Colonic mucosa (tissue), 4 donors: ENCODE results near the gene TSTD2. TPM values are rescaled to one million over a fixed set of nuclear protein-coding genes. Genes with fewer than 3 reads are reported as not detected.

Experiments used
- DNase-seq: peaks from one replicate; pipeline ENCODE4 v3.0.0-alpha.2; 2020
- H3K27ac ChIP-seq: fragments of 200-600 bp; one replicate; pipeline ENCODE4 v1.8.0; 2021
- H3K27me3 ChIP-seq: fragments of 200-600 bp; one replicate; pipeline ENCODE4 v1.8.0; 2021
- H3K36me3 ChIP-seq: fragments of 200-600 bp; one replicate; pipeline ENCODE4 v1.8.0; 2021
- H3K4me1 ChIP-seq: fragments of 200-600 bp; one replicate; pipeline ENCODE4 v1.8.0; 2021; ENCODE audit warnings: mild to moderate bottlenecking
- H3K4me3 ChIP-seq: fragments of 200-600 bp; one replicate; pipeline ENCODE4 v1.8.0; 2021
- H3K9ac ChIP-seq, 2 donors: one replicate each; pipeline ENCODE4 v1.7.0; 2013; ENCODE audit warnings: control low read depth in 2 of 2, low read depth in 2 of 2, low read length in 2 of 2
- H3K9me3 ChIP-seq: fragments of 200-600 bp; one replicate; pipeline ENCODE4 v1.8.0; 2021
- CTCF ChIP-seq: fragments of 200-600 bp; IDR thresholded peaks from one replicate; pipeline ENCODE4 v1.8.0; 2022; ENCODE audit warnings: antibody characterized with exemption, mild to moderate bottlenecking
- intact Hi-C: fragments of 100-400 bp; cut with DNase I; formaldehyde crosslinking; loops from one replicate; pipeline ENCODE4 v1.14.1; 2022
- total RNA-seq, 2 donors: library from RNA; stranded (reverse); fragmentation: NEBNext Ultra II Directional in 1 of 2; extraction: Animal tissue kit (Norgen Biotek cat#: 25700) in 1 of 2; gene quantifications; one replicate each; pipeline ENCODE4 v1.2.1, GENCODE V29; 2021
- donor health status: healthy.
- donor health status: DM: no; HTN: no; CAD: no.
- donor health status: DM: no; HTN: no; CAD: no.

Gene TSTD2
- total RNA-seq, 2 donors from 2014 or later = 14.7 to 17.5 TPM

DNA sequence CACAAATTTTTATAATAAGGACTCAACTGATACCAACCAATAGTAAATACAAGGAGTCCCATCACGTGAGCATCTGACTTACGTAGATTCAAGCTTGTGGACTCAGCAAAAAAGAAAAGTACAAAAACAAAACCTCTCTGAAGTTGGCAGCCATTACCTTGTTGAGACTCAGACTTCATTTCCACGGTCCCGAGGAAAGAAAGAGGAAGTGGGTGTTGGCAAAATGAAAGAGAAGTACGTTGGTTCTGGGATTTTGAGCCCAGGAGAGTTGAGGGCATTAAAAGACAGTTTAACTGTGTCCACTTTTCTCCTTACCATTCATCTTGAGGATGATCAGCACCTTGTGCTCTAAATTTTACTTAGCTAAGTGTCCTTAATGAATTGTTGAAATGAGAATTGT is 27.2 kb upstream of the TSTD2 start:
- Histone ChIP-seq H3K9ac (no peak overlapping the region), H3K4me1 (no peaks in the 10 kb centered on the region), H3K36me3 (peaks cover 30% of the 10 kb centered on the region), H3K27me3 (no peaks in the 10 kb centered on the region), H3K27ac (no peak overlapping the region), H3K9me3 (no peaks in the 10 kb centered on the region), H3K4me3 (no peak overlapping the region)
- no peak for TF ChIP-seq CTCF
- DNase-seq = no peak
- intact Hi-C loops = no loop called here

DNA sequence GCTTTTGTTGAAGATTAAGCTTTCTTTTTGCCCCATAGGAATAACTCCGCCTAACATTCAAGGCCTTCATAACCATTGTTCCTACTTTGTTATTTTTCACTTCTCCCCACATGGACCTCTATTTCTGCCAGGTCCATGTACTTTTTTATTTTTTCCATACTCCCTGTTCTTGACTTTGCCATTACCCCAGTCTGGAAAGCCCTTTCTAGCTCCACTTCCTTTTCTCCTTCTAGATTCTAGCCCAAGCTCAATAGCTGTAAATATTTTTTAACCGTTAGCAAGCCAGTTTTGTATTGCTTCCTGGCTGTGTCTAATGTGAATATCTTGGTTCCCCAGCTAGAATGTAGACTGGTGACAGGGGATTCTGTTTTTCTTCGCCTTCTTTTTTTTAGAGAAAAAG is 26.6 kb upstream of the TSTD2 start:
- no peaks in the 10 kb centered on the region for H3K4me1 ChIP-seq
- TF ChIP-seq CTCF = no peak
- H3K4me3 ChIP-seq = no peak overlapping the region
- no peaks in the 10 kb centered on the region for H3K9me3 ChIP-seq
- no peak for DNase-seq
- H3K36me3 ChIP-seq = peaks cover 30% of the 10 kb centered on the region
- no peak overlapping the region for H3K27ac ChIP-seq
- H3K9ac ChIP-seq = no peak overlapping the region
- no peaks in the 10 kb centered on the region for H3K27me3 ChIP-seq
- intact Hi-C loops = no loop called here

GRCh38 chr9:97658707-97659106 is 25.5 kb upstream of the TSTD2 start:
- no peak overlapping the region for H3K9ac ChIP-seq
- no peaks in the 10 kb centered on the region for H3K27me3 ChIP-seq
- H3K9me3 ChIP-seq = no peaks in the 10 kb centered on the region
- intact Hi-C loops = no loop called here
- no peak for TF ChIP-seq CTCF
- H3K27ac ChIP-seq = no peak overlapping the region
- DNase-seq = no peak
- no peaks in the 10 kb centered on the region for H3K4me1 ChIP-seq
- H3K36me3 ChIP-seq = peaks cover 37% of the 10 kb centered on the region
- H3K4me3 ChIP-seq = no peak overlapping the region

DNA sequence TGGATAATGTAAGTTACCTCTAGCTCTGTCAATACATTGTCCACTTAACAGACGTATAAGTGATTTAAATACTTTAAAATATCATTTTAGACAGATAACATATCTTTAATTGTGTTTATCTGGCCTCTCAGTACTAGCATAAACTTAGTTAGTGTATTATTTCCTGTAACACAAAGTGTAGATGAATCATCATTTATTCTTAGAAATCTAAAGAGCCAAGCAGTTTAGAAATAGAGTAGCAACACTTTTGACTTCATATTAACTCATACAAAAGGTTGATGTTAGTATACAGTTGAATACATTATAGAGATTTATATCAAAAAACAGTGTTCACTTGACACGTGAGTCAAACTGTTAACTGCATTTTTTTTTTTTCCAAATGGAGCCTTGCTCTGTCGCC is 18.5 kb upstream of the TSTD2 start:
- intact Hi-C loops = no loop called here

GRCh38 chr9:97647996-97648395 is 14.8 kb upstream of the TSTD2 start:
- intact Hi-C loops = no loop called here
- Histone ChIP-seq H3K9ac (no peak overlapping the region), H3K27me3 (no peaks in the 10 kb centered on the region), H3K36me3 (peaks cover 5% of the 10 kb centered on the region), H3K4me1 (no peaks in the 10 kb centered on the region), H3K27ac (no peak overlapping the region), H3K9me3 (no peaks in the 10 kb centered on the region), H3K4me3 (no peak overlapping the region)
- DNase-seq = no peak
- TF ChIP-seq CTCF = no peak

More for the DNA sequence above, 18.5 kb upstream of the TSTD2 start:
- H3K4me3 ChIP-seq = no peak overlapping the region
- peaks cover 19% of the 10 kb centered on the region for H3K36me3 ChIP-seq
- no peaks in the 10 kb centered on the region for H3K27me3 ChIP-seq
- no peak overlapping the region for H3K27ac ChIP-seq
- no peaks in the 10 kb centered on the region for H3K9me3 ChIP-seq
- no peaks in the 10 kb centered on the region for H3K4me1 ChIP-seq
- H3K9ac ChIP-seq = no peak overlapping the region
- no peak for TF ChIP-seq CTCF
- DNase-seq = no peak

DNA sequence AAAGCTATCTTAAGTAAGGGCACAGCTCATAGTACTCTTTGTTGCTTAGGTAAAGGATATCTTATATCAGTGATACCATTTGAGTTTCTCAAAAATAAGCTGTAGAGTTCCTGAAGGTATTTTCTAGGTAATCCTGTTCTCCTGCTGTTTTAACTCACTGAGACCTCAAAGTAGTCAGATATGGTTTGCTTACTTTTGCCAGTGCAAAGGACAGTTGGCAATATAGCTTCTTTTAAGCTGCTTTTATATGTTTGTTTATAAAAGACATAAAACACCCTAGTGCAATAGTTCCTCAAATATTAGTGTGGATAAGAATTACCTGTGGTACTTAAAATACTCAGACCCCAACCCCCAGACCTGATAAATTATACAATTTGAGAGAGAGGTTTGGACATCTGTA is 12.6 kb upstream of the TSTD2 start:
- Histone ChIP-seq H3K27me3 (no peaks in the 10 kb centered on the region), H3K27ac (no peak overlapping the region), H3K4me3 (no peak overlapping the region), H3K9me3 (no peaks in the 10 kb centered on the region), H3K4me1 (no peaks in the 10 kb centered on the region), H3K9ac (no peak overlapping the region), H3K36me3 (peaks cover 5% of the 10 kb centered on the region)
- intact Hi-C loops = no loop called here
- TF ChIP-seq CTCF = no peak
- no peak for DNase-seq
